Measurements from ENCODE around the gene CPSF3. TPM values are rescaled to one million over a fixed set of nuclear protein-coding genes. Genes with fewer than 3 reads are reported as not detected.

Gene CPSF3
- total and polyA plus RNA-seq, 9 of the 15 experiments (the other 6 are each of a cell fraction or from before 2014, with no cell fraction given): 54.2 to 151 (median 94.5) TPM

GRCh38 chr2:9420495-9420894 is 3.0 kb upstream of the CPSF3 start (continued):
- TF ChIP-seq KAT2B (IDR thresholded peaks at IDR 0.05; ENCODE audit: low read depth, low read length) (no peak), ZNF518B (CRISPR knock-in tag; IDR thresholded peaks at IDR 0.05) (no peak), ZNF785 (CRISPR knock-in tag; IDR thresholded peaks at IDR 0.05) (no peak), CREB3L1 (IDR thresholded peaks at IDR 0.05; ENCODE audit: borderline replicate concordance, low read depth) (no peak), FUS (optimal IDR thresholded peaks at IDR 0.05; ENCODE audit: low read depth, low read length) (no peak), REST (IDR thresholded peaks at IDR 0.05; ENCODE audit: borderline replicate concordance) (no peak), REST (CRISPR knock-in tag; IDR thresholded peaks at IDR 0.05; ENCODE audit: low read depth) (no peak)
